GM12891 (cell line): ENCODE measurements around the gene ARID4B.

Experiments
- PAX5 ChIP-seq: IDR thresholded peaks from 2 replicates; pipeline ENCODE4 v1.6.1; 2011; ENCODE audit warnings: low read length, moderate library complexity, mild to moderate bottlenecking; ENCODE audit not compliant: insufficient read depth, severe bottlenecking
- POLR2A ChIP-seq: IDR thresholded peaks from 2 replicates; pipeline ENCODE4 v1.6.1; 2011; ENCODE audit warnings: low read depth, low read length, control low read depth
- POLR2AphosphoS5 ChIP-seq: IDR thresholded peaks from 2 replicates; pipeline ENCODE4 v1.6.1; 2011; ENCODE audit warnings: low read depth, low read length, control low read depth
- POU2F2 ChIP-seq: IDR thresholded peaks from 2 replicates; pipeline ENCODE4 v1.6.1; 2011; ENCODE audit warnings: low read depth, mild to moderate bottlenecking, control low read depth, low read length, moderate library complexity
- SPI1 ChIP-seq: IDR thresholded peaks from 2 replicates; pipeline ENCODE4 v1.6.1; 2011; ENCODE audit warnings: low read depth, low read length, control low read depth
- TAF1 ChIP-seq: IDR thresholded peaks from 2 replicates; pipeline ENCODE4 v1.6.1; 2011; ENCODE audit warnings: low read depth, low read length, control low read depth

DNA sequence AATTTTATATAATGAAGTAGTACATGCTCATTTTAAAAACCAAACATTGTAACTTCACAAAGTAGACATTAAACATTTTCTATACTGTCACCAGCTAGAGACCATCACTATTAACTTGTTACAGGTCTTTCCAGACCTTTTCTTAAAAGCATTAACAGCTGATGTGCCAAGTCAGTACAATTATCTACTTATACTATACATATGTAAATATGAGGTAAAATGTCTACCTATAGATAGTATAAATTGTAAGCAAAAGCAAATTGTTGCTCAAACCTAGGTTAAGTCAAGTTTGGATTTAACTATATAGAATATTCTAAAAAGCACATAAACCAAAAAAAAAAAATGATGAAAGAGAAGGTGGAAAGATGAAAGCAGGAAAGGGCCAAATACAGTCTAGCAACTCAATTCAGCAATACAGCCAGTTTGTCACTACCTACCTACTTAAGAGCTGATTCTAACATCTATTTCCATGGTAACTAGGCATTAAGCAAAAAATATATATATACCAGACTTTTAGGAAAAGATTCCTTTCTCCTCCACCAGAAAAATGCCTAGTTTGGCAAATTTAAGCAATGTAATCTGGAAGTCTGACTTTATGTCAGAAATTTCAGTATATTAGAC, 34.5 kb downstream of the ARID4B start:
- TF ChIP-seq POLR2AphosphoS5: no peak
- TF ChIP-seq SPI1: no peak
- TF ChIP-seq TAF1: no peak
- TF ChIP-seq POLR2A: no peak
- TF ChIP-seq POU2F2: no peak
- TF ChIP-seq PAX5: no peak
